SKM-1 (cell line): Measurements from ENCODE around the gene CXCL3.

Source experiments
- DNase-seq: peaks from one replicate; lab custom pipeline; 2025; ENCODE audit not compliant: unreplicated experiment; lab: John Stamatoyannopoulos, UW

Gene CXCL3

GRCh38 chr4:74056114-74056857 is 17.8 kb upstream of the CXCL3 start:
- DNase-seq, result no peak

DNA sequence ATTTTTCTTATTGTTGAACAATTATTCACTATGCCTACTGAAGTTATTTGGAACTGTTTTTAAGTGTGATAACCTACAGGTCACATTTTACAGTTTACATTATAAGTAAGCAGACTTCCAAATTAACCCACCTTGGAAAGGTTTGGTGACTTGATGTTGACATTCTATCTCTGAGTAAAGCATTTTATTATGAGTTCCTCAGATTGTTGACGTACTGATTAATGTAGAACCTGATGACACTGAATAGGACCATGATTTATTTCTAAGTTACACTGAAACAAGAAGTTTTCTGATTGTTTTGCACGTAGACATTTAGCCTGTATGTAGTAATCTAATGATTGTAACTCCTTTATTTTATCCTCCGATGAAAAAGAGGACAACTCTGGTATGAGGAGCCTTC is 17.0 kb upstream of the CXCL3 start:
- DNase-seq, result no peak

DNA sequence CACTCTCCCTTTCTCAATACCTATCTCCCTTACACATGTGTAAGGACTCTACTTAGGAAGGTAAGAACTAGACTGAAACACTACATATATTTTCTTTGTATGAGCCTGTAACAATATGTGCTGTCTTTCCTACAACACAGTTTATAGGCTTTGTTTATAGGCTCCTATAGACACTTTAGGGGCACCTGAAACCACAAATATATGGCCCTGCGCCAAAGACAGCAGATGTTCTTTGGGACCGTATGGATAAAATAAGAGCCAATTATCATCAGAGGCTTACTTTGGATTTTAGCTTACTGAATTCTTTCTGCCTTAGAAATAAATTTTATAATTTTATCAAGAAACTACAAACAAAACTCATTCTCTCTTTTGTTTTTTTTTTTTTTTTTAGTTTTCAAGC is 16.6 kb upstream of the CXCL3 start:
- no peak for DNase-seq

- no peak for DNase-seq
Measured at GRCh38 chr4:74054483-74055047, 16.1 kb upstream of the CXCL3 start.

GRCh38 chr4:74047152-74047551 is 8.7 kb upstream of the CXCL3 start:
- no peak for DNase-seq

DNA sequence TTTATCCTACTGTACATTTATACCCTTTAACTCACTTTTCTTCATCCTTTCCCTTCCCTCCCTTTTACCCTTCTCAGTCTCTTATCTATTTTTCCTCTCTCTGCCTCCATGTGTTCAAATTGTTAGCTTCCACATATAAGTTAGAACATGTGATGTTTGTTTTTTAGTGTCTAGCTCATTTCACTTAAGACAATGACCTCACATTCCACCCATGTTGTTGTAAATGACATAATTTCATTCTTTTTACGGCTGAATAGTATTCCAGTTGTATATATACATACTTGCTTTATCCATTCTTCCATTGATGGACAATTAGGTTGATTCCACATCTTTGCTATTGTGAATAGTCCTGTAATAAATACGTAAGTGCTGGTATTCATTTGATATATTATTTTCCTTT is 7.3 kb upstream of the CXCL3 start:
- DNase-seq, result no peak

DNA sequence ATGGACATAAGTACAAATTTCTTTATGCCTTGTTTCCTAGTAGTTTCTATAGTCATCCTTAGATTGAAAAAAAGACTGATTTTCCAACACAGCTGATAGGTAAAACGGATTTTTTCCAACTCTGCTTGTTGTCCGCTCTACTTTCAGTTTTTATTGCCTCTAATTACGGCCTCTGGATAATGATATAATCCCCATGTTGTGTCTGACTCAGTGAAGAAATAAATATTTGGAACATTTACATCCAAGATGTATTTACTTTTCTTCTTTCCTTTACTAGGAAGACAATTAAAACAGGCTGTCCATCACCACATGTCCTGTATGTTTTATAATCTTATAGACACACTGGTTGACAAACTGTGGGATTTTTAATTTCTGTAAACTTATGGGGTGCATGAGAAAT is 6.8 kb upstream of the CXCL3 start:
- no peak for DNase-seq

DNA sequence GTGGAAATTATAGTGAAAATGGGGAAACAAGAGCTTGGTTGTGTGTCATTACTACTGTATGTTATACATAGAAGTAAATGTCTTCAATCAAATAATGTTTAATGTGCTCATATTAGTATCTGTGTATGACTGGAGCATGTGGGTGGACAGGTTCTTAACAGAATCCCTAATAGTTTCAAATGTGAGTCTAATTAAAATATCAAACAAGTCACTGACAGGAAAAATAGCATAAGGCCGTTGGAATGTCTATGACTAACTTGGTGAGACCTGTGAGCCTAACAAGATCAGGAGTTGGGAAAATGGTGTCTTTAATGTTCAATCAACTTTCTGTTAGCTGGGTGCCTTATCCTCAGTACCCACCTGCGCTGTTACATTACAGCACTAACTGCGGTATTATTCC is 6.2 kb upstream of the CXCL3 start:
- no peak for DNase-seq

DNA sequence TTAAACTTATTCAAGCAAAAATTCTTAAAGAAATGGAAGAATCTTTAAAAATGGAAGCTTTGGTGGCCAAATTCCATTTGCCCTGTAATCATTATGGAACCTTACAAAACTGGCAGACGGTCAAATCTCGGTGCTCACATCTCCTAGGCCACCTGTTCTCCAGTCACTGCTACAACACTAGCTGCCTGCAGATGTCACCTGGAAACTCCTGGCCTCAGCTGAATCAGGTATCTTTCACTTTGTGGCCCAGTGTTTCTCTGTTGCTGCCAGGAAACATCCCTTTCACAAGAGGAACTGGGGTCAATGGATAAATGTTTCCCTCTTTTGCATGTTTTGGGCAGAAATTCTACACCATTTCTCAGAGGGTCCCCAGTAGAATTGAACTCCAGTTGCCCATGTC is 4.2 kb upstream of the CXCL3 start:
- no peak for DNase-seq

DNA sequence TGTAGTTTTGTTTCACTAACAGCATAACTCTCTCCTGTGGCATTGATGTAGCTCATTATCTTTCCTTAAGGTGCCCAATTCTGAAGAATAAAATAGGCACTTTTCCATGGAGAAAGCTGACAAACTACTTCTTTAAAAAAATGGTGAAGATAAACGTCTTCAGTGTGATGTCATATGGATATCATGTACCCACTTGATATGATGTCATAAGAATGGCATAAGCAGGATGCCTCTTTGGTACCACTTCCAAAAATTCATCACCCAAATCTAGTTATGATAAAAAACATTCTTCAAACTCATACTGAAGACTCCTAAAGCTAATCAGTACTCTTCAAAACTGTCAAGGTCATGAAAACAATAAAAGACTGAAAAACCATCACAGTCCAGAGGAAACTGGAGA is 2.9 kb upstream of the CXCL3 start:
- DNase-seq, result no peak

GRCh38 chr4:74039315-74039763 is 850 bp upstream of the CXCL3 start:
- no peak for DNase-seq

- no peak for DNase-seq
Measured at GRCh38 chr4:74038086-74038424, 434 bp downstream of the CXCL3 start.

DNA sequence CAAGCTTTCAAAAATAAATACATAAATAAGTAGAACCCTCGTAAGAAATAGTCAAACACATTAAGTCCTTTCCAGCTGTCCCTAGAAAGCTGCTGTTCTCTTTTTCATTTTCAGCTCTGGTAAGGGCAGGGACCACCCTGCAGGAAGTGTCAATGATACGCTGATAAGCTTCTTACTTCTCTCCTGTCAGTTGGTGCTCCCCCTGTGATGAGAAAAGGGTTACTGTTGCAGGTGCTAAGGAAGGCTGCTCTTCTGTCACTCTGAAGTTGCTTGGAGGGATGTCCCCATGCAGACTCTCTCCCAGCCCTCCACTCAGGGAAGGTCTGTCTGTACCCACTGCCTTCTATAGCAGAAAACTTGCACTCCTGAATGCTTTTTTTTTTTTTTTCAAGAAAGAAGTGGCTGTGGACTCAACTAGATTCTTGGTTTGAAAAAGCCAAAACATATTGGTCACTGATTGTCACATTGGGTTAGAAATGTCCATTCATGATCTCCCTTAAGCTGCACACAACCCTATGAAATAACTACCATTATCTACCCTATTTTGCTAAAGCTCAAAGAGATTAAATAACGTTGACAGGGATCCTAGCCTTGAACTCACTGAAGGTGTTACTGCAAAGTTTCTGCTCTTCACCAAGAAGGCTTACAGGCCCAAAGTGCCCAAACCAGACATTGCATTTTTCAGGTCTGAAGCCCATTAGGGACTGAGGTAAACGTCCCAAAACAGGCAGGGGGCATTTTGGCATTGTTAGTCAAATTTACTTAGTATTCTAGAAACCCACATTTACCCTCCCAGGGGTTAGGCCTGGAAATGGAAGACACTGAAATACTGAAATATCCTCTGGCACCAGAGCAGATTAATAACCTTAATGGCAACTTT is 1.2 kb downstream of the CXCL3 start:
- DNase-seq, result no peak

- no peak for DNase-seq
Measured at GRCh38 chr4:74033739-74034138, 4.8 kb downstream of the CXCL3 start.

- DNase-seq, result no peak
Measured at GRCh38 chr4:74032064-74032463, 6.4 kb downstream of the CXCL3 start.

- DNase-seq, result no peak
Measured at GRCh38 chr4:74031576-74031975, 6.9 kb downstream of the CXCL3 start.

- DNase-seq, result no peak
Measured at GRCh38 chr4:74030285-74030684, 8.2 kb downstream of the CXCL3 start.

DNA sequence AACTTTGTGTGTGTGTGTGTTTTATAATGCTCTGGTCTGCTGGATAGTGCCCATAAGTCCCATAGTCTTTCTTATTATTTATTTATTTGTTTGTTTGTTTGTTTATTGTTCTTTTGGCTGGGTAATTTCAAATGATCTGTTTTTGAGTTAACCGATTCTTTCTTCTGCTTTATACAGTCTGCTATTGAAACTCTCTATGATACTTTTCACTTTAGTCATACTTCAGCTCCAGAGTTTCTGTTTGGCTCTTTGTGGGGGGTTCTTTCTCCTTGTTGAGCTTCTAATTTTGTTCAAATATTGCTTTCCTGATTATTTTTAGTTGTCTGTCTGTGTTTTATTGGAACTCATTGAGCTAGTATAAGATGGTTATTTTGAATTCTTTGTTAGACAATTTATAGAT is 10.0 kb downstream of the CXCL3 start:
- no peak for DNase-seq

DNA sequence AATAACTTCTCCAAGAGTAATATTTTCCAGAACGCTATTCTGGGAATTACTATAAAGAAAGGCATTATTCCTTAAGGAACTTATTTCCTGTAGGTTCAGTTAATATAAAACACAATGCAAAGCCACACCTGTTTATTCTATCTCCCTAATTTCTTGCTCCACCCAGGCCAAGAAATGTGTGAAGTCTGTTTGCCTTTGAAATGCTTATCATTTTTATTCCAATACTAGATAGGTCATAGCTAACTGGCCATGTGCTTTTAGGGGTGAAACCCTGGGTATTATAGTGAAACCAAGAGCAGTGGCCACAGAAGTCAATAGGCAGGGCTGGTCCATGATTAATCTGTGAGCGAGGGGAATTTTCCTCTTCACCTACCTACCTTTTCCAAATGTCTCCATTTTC is 14.8 kb downstream of the CXCL3 start:
- no peak for DNase-seq

DNA sequence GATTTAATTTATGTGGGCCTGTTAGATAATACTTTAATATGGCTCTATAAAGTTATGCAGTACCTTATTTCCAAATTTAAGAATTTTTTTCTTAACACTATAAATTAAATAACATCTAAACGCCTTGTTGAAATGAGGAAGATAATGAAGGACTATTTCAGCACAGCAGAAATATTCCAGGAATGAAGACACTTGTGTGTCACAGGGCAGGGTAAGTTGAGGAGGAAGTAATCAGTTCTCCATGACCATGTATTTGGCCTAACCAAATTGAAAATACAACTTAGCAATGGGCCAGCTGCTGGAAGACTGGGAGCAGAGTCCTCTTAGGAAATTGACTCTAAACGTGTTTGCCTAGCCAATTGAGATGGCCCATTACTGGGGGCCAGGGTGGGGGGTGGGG is 16.9 kb downstream of the CXCL3 start:
- DNase-seq, result no peak

- DNase-seq, result peak; percentile 82
Measured at GRCh38 chr4:74018771-74019170, 19.7 kb downstream of the CXCL3 start.

- DNase-seq, result no peak
Measured at GRCh38 chr4:74018116-74018515, 20.4 kb downstream of the CXCL3 start.
